Fibroblast of skin of right quadriceps (primary cell): ENCODE results near the gene PTPN4.

Experiments
- DNase-seq: peaks from one replicate; pipeline ENCODE4 v3.0.0-alpha.2; 2013

Gene PTPN4

GRCh38 chr2:120028795-120029194 lies 269.1 kb downstream of the PTPN4 start:
- no peak for DNase-seq

GRCh38 chr2:120029672-120030640 lies 270.2 kb downstream of the PTPN4 start:
- peak; percentile 47 for DNase-seq

- DNase-seq, result no peak
Observed at GRCh38 chr2:120032297-120032696, 272.6 kb downstream of the PTPN4 start.
